ENCODE measurements around the gene STK38L. TPM values are rescaled to one million over a fixed set of nuclear protein-coding genes. Genes with fewer than 3 reads are reported as not detected.
A peak's percentile ranks its signal among the peaks of the same experiment; 100 is the strongest.

Gene STK38L
- total RNA-seq (2021; fragmentation: NEBNext Ultra II Directional; extraction: Animal tissue kit (Norgen Biotek cat#: 25700)), result 63.6 and 68.8 TPM in 2 replicates
- polyA plus RNA-seq (2011; rRNA removed), result 3.7 and 8.1 TPM in 2 replicates
- polyA plus RNA-seq (2011; cell fraction: cytosol; rRNA removed), result 14.4 TPM
- polyA plus RNA-seq (2011; cell fraction: nucleus; rRNA removed), result 4.1 TPM
- polyA plus RNA-seq (2012, experiment 1 of 2), result 20.2 to 40.9 TPM (median 24.5 TPM) in 4 replicates
- polyA plus RNA-seq (2012, experiment 2 of 2), result 1.2 TPM
- 32.4 TPM for polyA plus RNA-seq (2013, experiment 1 of 2)
- 33.7 TPM for polyA plus RNA-seq (2013, experiment 2 of 2)
- 12.6 and 16.4 TPM in 2 replicates for polyA minus RNA-seq (2011; rRNA and poly(A)+ RNA removed)
- 15.7 TPM for polyA minus RNA-seq (2011; cell fraction: cytosol; rRNA and poly(A)+ RNA removed)
- polyA minus RNA-seq (2011; cell fraction: nucleus; rRNA and poly(A)+ RNA removed), result 21.0 TPM
- long read RNA-seq, experiment 1, partial matches to known transcripts, result 36 of 48 reads
- long read RNA-seq, experiment 1, other reads (novel, unspliced or antisense), result 10 of 48 reads
- long read RNA-seq, experiment 2, full-length matches to known transcripts, result 12 of 36 reads
- long read RNA-seq, experiment 2, partial matches to known transcripts, result 7 of 36 reads
- long read RNA-seq, experiment 2, other reads (novel, unspliced or antisense), result 17 of 36 reads

DNA sequence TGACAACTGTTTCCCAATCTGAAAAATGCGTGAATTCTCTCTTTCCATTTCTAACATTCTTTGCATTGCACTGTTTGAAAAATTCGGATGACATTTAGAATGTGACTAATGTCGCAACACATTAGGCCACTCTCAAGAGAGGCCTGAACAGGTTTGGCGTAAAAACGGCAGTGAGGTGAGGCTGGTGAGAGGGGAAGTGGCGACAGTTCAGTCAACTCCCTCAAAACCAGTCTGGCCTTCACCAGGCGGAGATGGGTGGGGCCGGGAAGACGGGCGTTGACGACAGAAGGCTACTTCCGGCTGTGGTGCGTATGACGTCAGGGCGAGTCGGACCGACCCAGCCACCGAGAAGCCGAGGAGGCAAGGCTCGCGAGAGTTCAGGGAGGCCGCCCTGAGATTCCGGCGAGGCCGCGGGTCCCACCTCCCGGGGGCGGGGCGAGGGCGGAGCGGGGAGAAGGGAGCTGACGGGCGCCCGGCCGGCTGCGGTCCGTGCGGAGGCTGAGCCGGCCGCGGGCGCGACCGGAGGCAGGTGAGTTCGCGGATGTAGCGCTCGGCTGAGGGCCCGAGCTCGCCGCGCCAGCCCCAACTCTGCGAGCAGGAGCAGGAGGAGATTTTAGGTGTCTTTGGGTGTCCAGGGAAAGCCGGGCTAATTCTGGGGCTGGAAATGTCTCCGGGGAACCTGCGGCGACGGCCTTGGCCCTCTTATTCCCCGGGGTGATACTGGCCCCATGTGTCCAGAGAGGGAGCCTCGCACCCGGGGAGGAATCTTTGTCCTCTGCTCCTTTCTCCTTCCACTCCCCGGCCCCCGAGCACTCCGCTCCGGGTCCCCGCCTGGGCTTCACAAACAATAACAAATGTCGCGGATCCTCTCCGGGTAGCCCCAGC is at the start of gene STK38L:
Gene STK38L (plus strand): TSS at position 483 of the 885 bp plus-strand sequence. CDS start 53,435 bp downstream, outside the sequence.
- no peak within 1 kb of the TSS for H2BK5ac ChIP-seq (ENCODE audit: low read depth, low read length)
- H3K9me3 ChIP-seq (ENCODE audit: insufficient read depth in 2 of 2, low read depth in 1 of 2, low read length in 1 of 2), result no peaks in the 10 kb centered on the region
- peak within 1 kb of the TSS; percentile 81 to 92 for H3K4me2 ChIP-seq (ENCODE audit: insufficient read depth in 1 of 2, low read depth in 2 of 2, low read length in 2 of 2)
- H3K4me3 ChIP-seq (ENCODE audit: extremely low read depth in 1 of 4, insufficient read depth in 2 of 4, low read depth in 3 of 4, low read length in 4 of 4), result peak within 1 kb of the TSS; percentile 89 to 92 (median 90)
- no peak within 1 kb of the TSS for H3K23ac ChIP-seq (ENCODE audit: insufficient read length)
- H3K9ac ChIP-seq (replicated peaks in 1 of 4; ENCODE audit: extremely low read depth in 1 of 4, low read depth in 3 of 4, low read length in 3 of 4), result peak within 1 kb of the TSS; percentile 80 to 89 (median 86)
- H4K8ac ChIP-seq (ENCODE audit: extremely low read depth, insufficient read depth, low read length), result peak within 1 kb of the TSS; percentile 89; the same call in 1 of the 2 replicates
- H3K56ac ChIP-seq (replicated peaks; ENCODE audit: insufficient read length, low read depth, low read length), result peak within 1 kb of the TSS; percentile 80
- H4K5ac ChIP-seq (ENCODE audit: insufficient read length, low read depth, low read length), result peak within 1 kb of the TSS; percentile 53
- peaks cover 0 to 45% of the 10 kb centered on the region in 2 experiments; a peak in 3 of 4 replicates for H3K79me2 ChIP-seq (ENCODE audit: control insufficient read depth in 1 of 2, insufficient read depth in 2 of 2, low read length in 2 of 2)
- no peaks in the 10 kb centered on the region for H3K79me1 ChIP-seq (ENCODE audit: low read depth, low read length)
- no peaks in the 10 kb centered on the region for H3K27me3 ChIP-seq (replicated peaks in 1 of 4; ENCODE audit: control insufficient read depth in 3 of 4, extremely low read depth in 1 of 4, insufficient read depth in 3 of 4, low read length in 3 of 4)
- H3K14ac ChIP-seq (ENCODE audit: insufficient read length), result no peak within 1 kb of the TSS
- peak within 1 kb of the TSS; percentile 99 for H2AFZ ChIP-seq (ENCODE audit: low read length)
- CTCF ChIA-PET (ENCODE audit: partially characterized antibody), result interaction anchor here (0.8 to 1.5 kb wide), 3 partner anchors 10 to 24 kb away, joined by 3 to 5 read pairs (median 3); no protein-coding TSS in a partner anchor
- H2BK12ac ChIP-seq (ENCODE audit: low read depth, low read length), result no peak within 1 kb of the TSS
- 15% methylated on average over 40 of the region's 69 CpGs; no CpG with 5 or more reads in 1 of the 2 experiments for WGBS, 2 experiments (ENCODE audit: extremely low coverage in 1 of 2, insufficient coverage in 1 of 2, insufficient read length in 1 of 2, insufficient replicate concordance in 2 of 2, low coverage in 1 of 2, low lambda C conversion rate in 2 of 2, missing lambda C conversion rate in 1 of 2)
- DNase-seq (ENCODE audit: low read depth in 1 of 2, low spot score in 2 of 2), result peak; percentile 82 to 99
- peaks cover 0 to 7% (median 1%) of the 10 kb centered on the region in 4 experiments; a peak in 2 of 7 replicates for H3K4me1 ChIP-seq (replicated peaks in 1 of 4; ENCODE audit: control insufficient read depth in 3 of 4, insufficient read depth in 4 of 4, low read length in 3 of 4)
- FAIRE-seq, result peak; percentile 75
- H2BK15ac ChIP-seq (ENCODE audit: low read length), result no peak within 1 kb of the TSS
- POLR2A ChIA-PET (ENCODE audit: partially characterized antibody), result interaction anchor here (1.0 to 1.9 kb wide), 3 partner anchors 13 to 62 kb away, joined by 3 to 10 read pairs (median 4); no protein-coding TSS in a partner anchor
- H4K20me1 ChIP-seq (replicated peaks in 1 of 2; ENCODE audit: control insufficient read depth in 1 of 2, insufficient read depth in 2 of 2, low read length in 2 of 2), result no peaks in the 10 kb centered on the region
- no peak within 1 kb of the TSS for H2BK20ac ChIP-seq (ENCODE audit: low read length)
- peak within 1 kb of the TSS; percentile 63; the same call in 1 of the 2 replicates for H3K27ac ChIP-seq (ENCODE audit: low read depth, low read length)
- no peak within 1 kb of the TSS for H2BK120ac ChIP-seq (replicated peaks; ENCODE audit: low read depth, low read length)
- no peak within 1 kb of the TSS for H2AK5ac ChIP-seq (ENCODE audit: low read depth, low read length)
- peak within 1 kb of the TSS; percentile 24; the same call in 1 of the 2 replicates for H3K18ac ChIP-seq (ENCODE audit: extremely low read depth, low read length)
- peak within 1 kb of the TSS; percentile 51 for H4K91ac ChIP-seq (replicated peaks; ENCODE audit: insufficient read length, low read length)
- no peaks in the 10 kb centered on the region for H3K36me3 ChIP-seq (ENCODE audit: control insufficient read depth in 2 of 4, insufficient read depth in 4 of 4, low read length in 3 of 4)
- H3K23me2 ChIP-seq (ENCODE audit: low read depth, low read length), result peaks cover 5% of the 10 kb centered on the region
- H3K4ac ChIP-seq (replicated peaks; ENCODE audit: insufficient read length, low read depth, low read length), result no peak within 1 kb of the TSS
- TF ChIP-seq, protein P1, sequence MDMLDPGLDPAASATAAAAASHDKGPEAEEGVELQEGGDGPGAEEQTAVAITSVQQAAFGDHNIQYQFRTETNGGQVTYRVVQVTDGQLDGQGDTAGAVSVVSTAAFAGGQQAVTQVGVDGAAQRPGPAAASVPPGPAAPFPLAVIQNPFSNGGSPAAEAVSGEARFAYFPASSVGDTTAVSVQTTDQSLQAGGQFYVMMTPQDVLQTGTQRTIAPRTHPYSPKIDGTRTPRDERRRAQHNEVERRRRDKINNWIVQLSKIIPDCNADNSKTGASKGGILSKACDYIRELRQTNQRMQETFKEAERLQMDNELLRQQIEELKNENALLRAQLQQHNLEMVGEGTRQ (IDR thresholded peaks at IDR 0.05; ENCODE audit: low read length), result no peak
- TF ChIP-seq JUND (IDR thresholded peaks at IDR 0.05; ENCODE audit: low read length), result peak; percentile 48; the same call in 1 of the 2 replicates
- TF ChIP-seq GTF2F1 (IDR thresholded peaks at IDR 0.05; ENCODE audit: borderline replicate concordance, low read depth, low read length), result no peak
- no peak for TF ChIP-seq CBX5 (IDR thresholded peaks at IDR 0.05; ENCODE audit: low read depth, low read length)
- 0 out of 2 replicates have a peak, but pooled peaks have one; percentile 1 for TF ChIP-seq TEAD4 (IDR thresholded peaks at IDR 0.05; ENCODE audit: low read depth, low read length)

Measured in H1 (cell line).